Aorta (tissue), 5 donors: Measurements from ENCODE around the gene C1orf122. TPM values are rescaled to one million over a fixed set of nuclear protein-coding genes. Genes with fewer than 3 reads are reported as not detected.
"Not testable (repeated sequence)": the region's sequence is repeated elsewhere in the genome, so short reads cannot be mapped to it uniquely, and the experiment has no call there.

Source experiments
- ATAC-seq: fragments of 200-7000 bp; cut with Tn5 transposase; one replicate; pipeline ENCODE4 v1.9.1; 2022; ENCODE audit warnings: moderate library complexity; ENCODE audit not compliant: low FRiP score
- DNase-seq, 2 donors: peaks; one replicate each; pipeline ENCODE4 v3.0.0-alpha.2; 2020
- H3K27ac ChIP-seq, 2 donors: one replicate each; pipeline ENCODE4 v1.5.1; 2013; ENCODE audit warnings: low read length in 2 of 2, mild to moderate bottlenecking in 2 of 2, moderate library complexity in 2 of 2, control low read depth in 1 of 2, inconsistent platforms in 1 of 2, low read depth in 1 of 2
- H3K27me3 ChIP-seq, 2 donors: one replicate each; pipeline ENCODE4 v1.6.1; 2013; ENCODE audit warnings: control low read depth in 1 of 2, low read length in 1 of 2, mild to moderate bottlenecking in 1 of 2, moderate library complexity in 1 of 2; ENCODE audit not compliant: insufficient read depth in 2 of 2, control insufficient read depth in 1 of 2
- H3K36me3 ChIP-seq, 2 donors: one replicate each; pipeline ENCODE4 v1.6.1; 2013; ENCODE audit warnings: control low read depth in 1 of 2, low read length in 1 of 2, mild to moderate bottlenecking in 1 of 2; ENCODE audit not compliant: insufficient read depth in 2 of 2, control insufficient read depth in 1 of 2
- H3K4me1 ChIP-seq, 2 donors: one replicate each; pipeline ENCODE4 v1.6.1; 2013; ENCODE audit warnings: low read length in 2 of 2, control low read depth in 1 of 2, mild to moderate bottlenecking in 1 of 2, moderate library complexity in 1 of 2; ENCODE audit not compliant: insufficient read depth in 2 of 2, control insufficient read depth in 1 of 2
- H3K4me3 ChIP-seq, 2 donors: one replicate each; pipeline ENCODE4 v1.5.1; 2013; ENCODE audit warnings: low read length in 2 of 2, control low read depth in 1 of 2, mild to moderate bottlenecking in 1 of 2
- H3K9me3 ChIP-seq: one replicate; pipeline ENCODE4 v1.6.1; 2013; ENCODE audit warnings: mild to moderate bottlenecking, low read length; ENCODE audit not compliant: control insufficient read depth
- WGBS, 2 donors: extraction: QIAGEN DNeasy Blood & Tissue Kit; methylation state at CpG; one replicate each; pipeline ENCODE4 v1.1.7; 2013; 5-methylcytosine and 5-hydroxymethylcytosine counted together
- intact Hi-C, 2 donors: fragments of 100-400 bp; cut with DNase I; formaldehyde crosslinking; loops; one replicate each; pipeline versions ENCODE4 v1.14.2 to v1.15.0; 2022
- polyA plus RNA-seq, 2 donors: library from polyadenylated mRNA; stranded (reverse); fragments of 200-250 nt; gene quantifications; one replicate each; pipeline ENCODE4 v1.2.3, GENCODE V29; 2013
- total RNA-seq, 2 donors: library from RNA; stranded (reverse); fragmentation: NEBNext Ultra II Directional; extraction: Animal tissue kit (Norgen Biotek cat#: 25700); gene quantifications; one replicate each; pipeline ENCODE4 v1.2.1, GENCODE V29; 2021
- donor health status: healthy with polysubstance abuse.
- donor health status: Bipolar disorder and iron deficiency.
- donor health status: DM: no; HTN: no; CAD: no.
- donor health status: DM: no; HTN: no; CAD: no.
- donor health status: DM: yes; HTN: yes; CAD: no.

The C1orf122 gene
- total and polyA plus RNA-seq, 4 donors: 34.0 to 118 (median 55.3) TPM

DNA sequence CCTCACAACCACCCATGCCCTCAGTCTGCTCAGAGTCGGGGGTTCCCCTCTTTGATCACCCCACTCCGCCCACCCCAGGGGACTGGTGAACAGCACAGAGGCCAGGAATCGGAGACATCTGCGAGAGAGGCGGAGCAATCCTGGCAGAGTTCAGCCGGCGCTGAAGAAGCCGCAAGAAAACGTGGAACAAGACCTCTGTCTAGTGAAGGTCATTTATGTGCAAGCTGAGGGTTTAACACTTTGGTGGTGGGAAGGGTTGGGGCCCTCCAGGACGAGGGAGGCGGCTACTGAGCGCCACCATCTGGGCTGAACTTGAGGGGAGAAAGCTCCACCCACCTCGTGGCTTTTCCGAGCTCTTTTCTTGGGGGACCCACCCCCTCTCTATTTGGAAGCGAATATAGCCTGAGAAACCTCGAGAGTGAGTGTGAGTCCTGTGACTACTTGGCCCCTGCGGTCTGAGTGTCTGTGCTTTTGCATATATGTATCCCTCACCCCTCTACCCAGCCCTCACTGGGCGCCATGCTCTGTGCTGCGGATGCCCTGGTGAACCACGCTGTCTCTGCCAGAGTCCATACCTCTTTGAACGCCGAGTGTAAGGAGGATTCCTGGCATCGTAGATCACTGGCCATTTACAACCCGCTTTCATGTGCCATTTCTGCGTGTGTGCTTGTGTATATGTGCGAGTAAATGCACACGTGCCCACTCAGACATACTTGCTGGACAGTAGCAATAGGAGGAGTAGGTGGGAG is 41.5 kb upstream of the C1orf122 start:
- ATAC-seq (no peak), DNase-seq (no peak)
- Histone ChIP-seq H3K27me3 (peaks cover 0 to 2% of the 10 kb centered on the region in 2 donors), H3K9me3 (peaks cover 8% of the 10 kb centered on the region), H3K36me3 (no peaks in the 10 kb centered on the region), H3K4me1 (no peaks in the 10 kb centered on the region), H3K4me3 (no peak overlapping the region), H3K27ac (no peak overlapping the region)
- intact Hi-C loops: no loop called here
- WGBS, 2 donors: 5% methylated on average over 27 of the region's 27 CpGs

GRCh38 chr1:37767488-37767887 is 40.1 kb upstream of the C1orf122 start:
- ATAC-seq (no peak), DNase-seq (no peak)
- Histone ChIP-seq H3K36me3 (no peaks in the 10 kb centered on the region), H3K4me1 (no peaks in the 10 kb centered on the region), H3K27ac (no peak overlapping the region), H3K4me3 (no peak overlapping the region), H3K27me3 (peaks cover 0 to 2% of the 10 kb centered on the region in 2 donors), H3K9me3 (peaks cover 6% of the 10 kb centered on the region)
- WGBS, 2 donors: 10 to 25% methylated on average over 2 of the region's 2 CpGs
- intact Hi-C loops: no loop called here

- H3K4me3 ChIP-seq, H3K4me1 ChIP-seq, DNase-seq, H3K9me3 ChIP-seq, H3K36me3 ChIP-seq, intact Hi-C loops, H3K27me3 ChIP-seq, H3K27ac ChIP-seq, ATAC-seq: not testable (repeated sequence)
These were observed 36.1 kb upstream of the C1orf122 start for GRCh38 chr1:37771440-37771839.

- Histone ChIP-seq H3K27ac (no peak overlapping the region), H3K4me1 (no peaks in the 10 kb centered on the region), H3K9me3 (peaks cover 5% of the 10 kb centered on the region), H3K36me3 (no peaks in the 10 kb centered on the region), H3K4me3 (no peak overlapping the region), H3K27me3 (no peaks in the 10 kb centered on the region)
- WGBS, 2 donors: 71 to 73% methylated on average over 4 of the region's 4 CpGs
- DNase-seq (no peak), ATAC-seq (no peak)
- intact Hi-C loops: no loop called here
These were observed 30.6 kb upstream of the C1orf122 start for GRCh38 chr1:37776946-37777516.

DNA sequence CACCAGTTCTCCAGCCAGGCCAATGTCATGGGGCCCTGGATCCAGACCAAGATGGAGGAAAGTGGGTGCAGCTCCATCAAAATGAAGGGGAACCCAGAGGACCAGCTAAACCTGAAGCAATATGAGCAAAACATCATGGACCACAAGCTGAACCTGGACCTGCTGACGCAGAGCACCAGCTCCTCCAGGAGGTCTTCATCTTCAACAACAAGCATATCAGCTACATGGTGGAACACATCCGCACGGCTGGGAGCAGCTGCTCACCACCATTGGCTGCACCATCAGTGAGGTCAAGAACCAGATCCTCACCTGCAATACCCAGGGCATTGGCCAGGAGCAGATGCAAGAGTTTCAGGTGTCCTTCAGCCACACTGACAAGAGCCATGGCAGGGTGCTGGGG is 28.9 kb upstream of the C1orf122 start:
- ATAC-seq (no peak), DNase-seq (no peak)
- intact Hi-C loops: no loop called here
- no peak overlapping the region for H3K4me3 ChIP-seq
- H3K27me3 ChIP-seq: no peaks in the 10 kb centered on the region
- no peaks in the 10 kb centered on the region for H3K36me3 ChIP-seq
- WGBS, 2 donors: 88 to 89% methylated on average over 3 of the region's 3 CpGs
- peaks cover under 1% of the 10 kb centered on the region for H3K9me3 ChIP-seq
- H3K4me1 ChIP-seq: no peaks in the 10 kb centered on the region
- no peak overlapping the region for H3K27ac ChIP-seq

- no peaks in the 10 kb centered on the region for H3K27me3 ChIP-seq
- no peak overlapping the region for H3K4me3 ChIP-seq
- H3K36me3 ChIP-seq: no peaks in the 10 kb centered on the region
- DNase-seq: no peak
- intact Hi-C loops: no loop called here
- H3K9me3 ChIP-seq: no peaks in the 10 kb centered on the region
- no peak overlapping the region for H3K27ac ChIP-seq
- 77 to 79% methylated on average over 17 of the region's 17 CpGs for WGBS, 2 donors
- H3K4me1 ChIP-seq: no peaks in the 10 kb centered on the region
- no peak for ATAC-seq
These were observed 25.1 kb upstream of the C1orf122 start for GRCh38 chr1:37782491-37782890.

DNA sequence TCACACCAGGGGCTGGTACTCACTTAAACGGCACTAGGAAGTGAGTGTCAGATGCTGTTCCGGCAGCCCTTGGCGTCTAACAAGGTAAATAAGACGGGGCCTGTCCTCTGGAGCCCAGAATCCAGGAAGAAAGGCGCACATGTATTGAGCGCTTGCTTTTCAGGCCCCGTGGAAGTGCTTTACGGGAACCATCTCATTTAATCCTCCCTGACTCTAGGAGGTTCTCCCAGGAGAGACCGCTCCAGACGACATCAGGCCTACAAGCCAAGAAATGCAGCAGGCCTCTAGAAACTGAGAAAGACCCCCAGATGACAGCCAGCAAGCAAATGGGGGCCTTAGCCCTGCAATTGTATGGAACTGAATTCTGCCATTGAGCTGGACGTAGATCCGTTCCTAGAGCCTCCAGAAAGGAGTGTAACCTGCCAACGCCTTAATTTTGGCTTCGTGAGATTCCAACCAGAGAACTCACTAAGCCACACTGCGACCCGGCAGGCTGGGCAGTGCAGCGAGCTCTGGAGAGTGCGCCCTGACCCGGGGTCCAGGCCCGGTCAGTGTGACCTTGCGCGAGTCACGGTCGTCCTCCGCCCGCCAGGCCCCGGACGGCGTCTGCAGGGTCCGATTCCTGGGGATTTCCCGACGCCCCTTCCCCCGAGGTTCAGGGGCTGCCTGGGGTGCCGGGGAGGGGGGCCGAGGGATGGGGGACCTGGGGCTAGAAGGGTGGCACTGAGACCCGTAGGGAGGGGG is 14.5 kb upstream of the C1orf122 start:
- Histone ChIP-seq H3K4me1 (no peaks in the 10 kb centered on the region), H3K4me3 (no peak overlapping the region), H3K36me3 (no peaks in the 10 kb centered on the region), H3K9me3 (no peaks in the 10 kb centered on the region), H3K27me3 (no peaks in the 10 kb centered on the region), H3K27ac (no peak overlapping the region)
- ATAC-seq (peak; percentile 7), DNase-seq (no peak)
- 29% methylated on average over 35 to 36 of the region's 36 CpGs for WGBS, 2 donors
- intact Hi-C loops: no loop called here

DNA sequence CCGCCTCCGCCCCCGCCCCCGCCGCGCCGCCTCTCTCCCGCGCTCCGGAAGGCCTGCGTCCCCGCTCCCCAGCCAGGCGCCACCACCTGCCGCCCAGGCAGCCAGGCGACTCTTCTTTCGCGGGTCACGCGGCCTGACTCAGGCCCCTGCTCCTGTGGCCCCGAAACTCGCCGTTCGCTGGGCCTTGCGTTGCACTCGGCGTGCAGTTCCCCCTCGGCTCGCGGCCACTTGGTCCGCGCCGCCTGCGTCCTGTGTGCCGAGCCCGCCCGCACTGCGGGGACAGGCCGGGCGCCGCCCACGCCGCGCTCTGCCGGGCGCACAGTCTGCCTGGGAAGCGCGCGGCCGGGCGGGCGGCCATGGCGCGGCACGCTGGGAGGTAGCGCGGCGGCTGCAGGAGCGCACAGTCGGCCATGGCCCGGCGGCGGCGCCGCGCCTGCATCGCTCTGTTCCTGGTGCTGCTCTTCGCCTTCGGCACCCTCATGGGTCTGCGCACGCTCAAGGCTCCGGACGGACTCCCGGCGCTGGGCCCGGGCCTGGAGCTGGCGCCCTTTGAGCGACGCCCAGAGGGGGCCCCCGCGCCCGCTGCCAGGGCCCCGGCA is 13.7 kb upstream of the C1orf122 start, which contains the start of gene MANEAL:
TSS of gene MANEAL (plus strand) at position 75 of the 599 bp plus-strand sequence. CDS start at position 411, 336 bp downstream.
- intact Hi-C loops: no loop called here
- 0 to 1% methylated on average over 57 to 82 of the region's 82 CpGs for WGBS, 2 donors
- no peaks in the 10 kb centered on the region for H3K27me3 ChIP-seq
- DNase-seq (peak; percentile 58 to 81), ATAC-seq (peak; percentile 44)
- no peaks in the 10 kb centered on the region for H3K4me1 ChIP-seq
- H3K9me3 ChIP-seq: no peaks in the 10 kb centered on the region
- peak within 1 kb of the TSS; percentile 68 to 71 for H3K4me3 ChIP-seq
- no peak within 1 kb of the TSS for H3K27ac ChIP-seq
- no peaks in the 10 kb centered on the region for H3K36me3 ChIP-seq
